Measurements from ENCODE around the gene COL5A1.

GRCh38 chr9:134705786-134706185 is 64.2 kb downstream of the COL5A1 start:
- TF ChIP-seq CTCF (optimal IDR thresholded peaks at IDR 0.05 in 1 of 3, IDR thresholded peaks at IDR 0.05 in 1 of 3, conservative IDR thresholded peaks at IDR 0.05 in 1 of 3; ENCODE audit: extremely low read depth in 1 of 3, insufficient read depth in 2 of 3, low read length in 3 of 3) (no peak), EZH2 (IDR thresholded peaks at IDR 0.05; ENCODE audit: low read length) (no peak)
